Stimulated activated CD8-positive, alpha-beta memory T cell treated with anti-CD3 and anti-CD28 coated beads, Interleukin-7, amount 100 ng/mL, for 4 hours (primary cell): ENCODE data around the gene LY6G5B.

Experiments used
- DNase-seq, 2 donors: peaks; one replicate each; pipeline ENCODE4 v3.0.0-alpha.2; 2020; ENCODE audit warnings: low read depth in 2 of 2

Gene LY6G5B

DNA sequence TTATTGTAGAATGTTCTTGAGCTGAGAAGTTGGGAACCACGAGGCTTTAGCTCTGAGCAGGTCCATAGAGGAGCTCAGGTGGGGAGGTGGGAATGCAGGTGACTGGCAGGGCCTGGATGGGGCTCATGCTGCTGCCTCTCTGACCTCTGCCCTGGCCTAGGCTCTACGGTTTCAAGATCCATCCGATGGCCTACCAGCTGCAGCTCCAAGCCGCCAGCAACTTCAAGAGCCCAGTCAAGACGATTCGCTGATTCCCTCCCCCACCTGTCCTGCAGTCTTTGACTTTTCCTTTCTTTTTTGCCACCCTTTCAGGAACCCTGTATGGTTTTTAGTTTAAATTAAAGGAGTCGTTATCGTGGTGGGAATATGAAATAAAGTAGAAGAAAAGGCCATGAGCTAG lies at the start of gene LY6G5B:
Gene LY6G5B (plus strand): TSS at position 301 of the 400 bp plus-strand sequence. CDS start 975 bp downstream, outside the sequence.
- DNase-seq = no peak

DNA sequence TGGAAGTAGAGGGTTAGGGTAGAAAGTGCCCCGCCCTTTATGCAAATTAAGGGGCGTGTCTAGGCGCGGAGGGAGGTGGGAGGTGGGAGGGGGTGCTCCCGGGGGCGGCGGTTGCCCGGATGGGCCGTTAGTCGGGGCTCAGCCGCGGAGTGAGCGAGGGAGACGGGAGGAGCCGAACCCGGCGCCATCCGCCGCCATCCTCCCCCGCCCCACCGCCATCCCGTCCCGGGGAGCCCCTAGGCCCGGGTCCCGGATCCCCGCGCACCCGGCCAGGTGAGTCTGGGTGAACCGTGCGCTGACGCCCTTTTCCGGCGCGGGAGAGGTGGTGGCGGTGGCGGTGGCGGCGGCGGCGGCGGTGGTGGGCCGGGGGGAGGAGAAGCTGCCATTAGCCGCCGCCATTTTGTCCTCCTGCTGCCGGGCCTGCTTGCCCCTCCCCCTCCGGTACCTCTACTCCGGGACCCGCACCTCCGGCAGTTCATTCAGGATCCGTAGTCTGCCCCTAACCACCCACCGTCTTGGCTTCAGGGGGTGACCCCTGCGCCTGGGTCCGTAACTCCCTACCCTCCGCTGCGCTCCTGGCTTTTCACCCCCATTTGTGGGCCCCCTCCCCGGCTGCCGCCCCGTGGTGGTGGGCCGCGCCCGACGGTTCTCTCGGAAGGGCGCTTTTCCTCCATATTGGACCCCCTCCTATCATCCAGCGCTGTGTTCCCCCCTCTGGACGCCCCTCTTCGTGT lies 49.0 kb upstream of the LY6G5B start, which contains the start of gene PRRC2A:
Gene PRRC2A (plus strand): TSS at position 130 of the 734 bp plus-strand sequence. CDS start 2,075 bp downstream, outside the sequence.
- no peak for DNase-seq

DNA sequence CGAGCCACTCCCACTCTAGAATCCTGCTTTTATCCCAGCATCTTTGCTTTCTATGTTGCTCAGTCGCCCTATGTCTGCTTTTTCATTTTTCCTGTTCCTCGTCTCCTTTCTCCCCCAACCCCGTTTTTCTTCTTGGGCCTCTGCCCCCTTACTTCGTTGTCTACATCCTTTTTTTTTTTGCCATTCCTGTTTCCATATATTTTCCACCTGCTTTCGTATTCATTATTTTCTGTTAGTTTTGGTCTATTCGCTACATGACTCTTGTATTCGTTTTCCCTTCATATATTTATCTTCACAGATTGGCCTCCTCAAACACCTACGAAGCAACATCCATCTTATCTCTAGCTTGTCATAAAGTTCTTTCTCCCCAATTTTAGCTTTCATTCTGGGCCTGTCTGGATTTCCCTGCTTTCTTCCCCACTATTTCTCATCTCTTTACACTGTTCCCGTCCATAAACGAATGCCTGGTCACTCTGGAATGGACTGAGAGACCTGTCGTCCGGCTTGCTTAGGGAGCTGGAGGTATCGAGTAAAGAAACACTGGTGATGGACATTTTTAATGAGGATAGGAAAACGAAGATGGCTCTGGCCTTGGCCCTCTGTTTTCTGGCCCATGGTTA lies 48.3 kb upstream of the LY6G5B start:
- no peak for DNase-seq

DNA sequence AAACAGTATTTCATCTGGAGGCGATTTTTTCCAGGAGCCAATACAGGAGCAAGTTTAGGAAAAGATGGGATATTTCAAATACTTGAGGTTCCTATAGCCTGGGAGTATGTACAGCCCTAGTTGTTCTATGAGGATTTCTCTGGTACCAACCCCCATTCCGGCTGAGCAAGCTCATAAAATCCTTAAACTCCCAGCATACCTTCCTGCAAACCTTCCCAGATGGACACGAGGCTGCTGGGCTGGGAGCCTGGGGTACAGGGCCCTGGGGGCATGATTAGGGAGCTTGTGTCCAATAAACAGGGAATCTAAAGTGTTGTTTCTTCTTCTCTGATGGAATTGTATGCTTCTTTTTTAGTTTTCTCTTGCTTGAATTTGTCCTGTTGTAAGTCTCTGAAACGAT lies 47.8 kb upstream of the LY6G5B start:
- no peak for DNase-seq

DNA sequence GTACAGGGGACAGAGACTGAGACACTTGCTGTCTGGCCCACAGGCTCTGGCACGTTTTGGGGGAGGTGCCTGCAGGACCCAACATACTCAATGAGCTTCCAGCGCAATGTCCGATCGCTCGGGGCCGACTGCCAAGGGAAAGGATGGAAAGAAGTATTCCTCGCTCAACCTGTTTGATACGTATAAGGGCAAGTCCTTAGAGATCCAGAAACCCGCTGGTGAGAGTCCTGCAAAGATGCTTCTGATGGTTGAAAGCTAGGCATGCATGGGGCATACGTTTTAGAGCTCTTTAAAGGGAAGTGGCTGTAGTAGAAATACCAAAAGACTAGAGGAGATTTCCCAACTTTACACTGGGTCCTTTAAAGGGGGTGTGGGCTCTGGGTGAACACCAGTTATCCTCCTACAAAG lies 47.1 kb upstream of the LY6G5B start:
- no peak for DNase-seq

DNA sequence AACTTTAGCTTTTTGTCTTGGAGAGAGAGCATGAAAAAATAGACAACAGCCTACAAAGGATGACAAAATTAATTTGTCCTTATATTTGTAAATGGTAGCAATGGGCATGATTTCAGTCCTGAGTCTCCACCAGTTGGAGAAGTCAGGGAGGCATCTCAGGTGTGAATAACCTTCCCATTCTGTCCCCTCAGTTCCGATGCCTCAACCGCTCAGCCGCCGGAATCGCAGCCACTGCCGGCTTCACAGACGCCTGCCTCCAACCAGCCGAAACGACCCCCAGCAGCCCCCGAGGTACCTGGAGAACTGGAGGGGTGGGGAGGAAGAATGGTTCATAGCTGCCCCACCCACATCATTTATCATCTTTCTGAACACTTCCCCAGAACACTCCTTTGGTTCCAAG lies 45.7 kb upstream of the LY6G5B start:
- DNase-seq = no peak

GRCh38 chr6:31626952-31627351 lies 42.8 kb upstream of the LY6G5B start:
- no peak for DNase-seq

DNA sequence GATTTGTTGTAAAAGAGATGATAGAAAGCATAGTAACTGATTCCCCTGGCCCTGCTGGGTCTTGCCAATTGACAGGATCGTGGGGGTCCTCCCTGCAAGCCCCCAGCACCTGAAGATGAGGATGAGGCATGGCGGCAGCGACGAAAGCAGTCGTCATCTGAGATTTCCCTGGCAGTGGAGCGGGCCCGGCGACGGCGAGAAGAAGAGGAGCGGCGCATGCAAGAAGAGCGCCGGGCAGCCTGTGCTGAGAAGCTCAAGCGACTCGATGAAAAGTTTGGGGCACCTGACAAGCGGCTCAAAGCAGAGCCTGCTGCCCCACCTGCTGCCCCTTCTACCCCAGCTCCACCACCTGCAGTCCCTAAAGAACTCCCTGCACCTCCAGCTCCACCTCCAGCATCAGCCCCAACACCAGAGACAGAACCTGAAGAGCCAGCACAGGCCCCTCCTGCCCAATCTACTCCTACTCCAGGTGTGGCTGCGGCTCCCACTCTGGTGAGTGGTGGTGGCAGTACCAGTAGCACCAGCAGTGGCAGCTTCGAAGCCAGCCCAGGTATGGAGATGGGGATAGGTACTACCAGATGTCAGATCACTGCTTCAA lies 42.0 kb upstream of the LY6G5B start:
- DNase-seq = no peak

- no peak for DNase-seq
Observed at GRCh38 chr6:31629014-31629413, 40.8 kb upstream of the LY6G5B start.

- DNase-seq = no peak
Observed at GRCh38 chr6:31630177-31630934, 39.4 kb upstream of the LY6G5B start.

DNA sequence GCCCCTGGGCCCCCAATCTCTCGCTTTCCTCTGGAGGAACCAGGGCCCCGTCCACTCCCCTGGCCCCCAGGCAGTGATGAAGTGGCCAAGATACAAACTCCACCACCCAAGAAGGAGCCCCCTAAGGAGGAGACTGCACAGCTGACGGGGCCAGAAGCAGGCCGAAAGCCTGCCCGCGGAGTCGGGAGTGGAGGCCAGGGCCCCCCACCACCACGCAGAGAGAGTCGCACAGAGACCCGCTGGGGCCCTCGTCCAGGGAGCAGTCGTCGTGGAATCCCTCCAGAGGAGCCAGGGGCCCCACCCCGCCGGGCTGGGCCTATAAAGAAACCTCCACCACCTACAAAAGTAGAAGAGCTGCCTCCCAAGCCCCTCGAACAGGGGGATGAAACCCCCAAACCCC lies 38.6 kb upstream of the LY6G5B start:
- no peak for DNase-seq

- no peak for DNase-seq
Observed at GRCh38 chr6:31631681-31632278, 38.0 kb upstream of the LY6G5B start.

GRCh38 chr6:31632279-31632946 lies 37.4 kb upstream of the LY6G5B start:
- DNase-seq = no peak

GRCh38 chr6:31633447-31633846 lies 36.3 kb upstream of the LY6G5B start:
- DNase-seq = no peak

- DNase-seq = no peak
Observed at GRCh38 chr6:31634131-31634530, 35.6 kb upstream of the LY6G5B start.

GRCh38 chr6:31634969-31635575 lies 34.7 kb upstream of the LY6G5B start:
- DNase-seq = no peak

DNA sequence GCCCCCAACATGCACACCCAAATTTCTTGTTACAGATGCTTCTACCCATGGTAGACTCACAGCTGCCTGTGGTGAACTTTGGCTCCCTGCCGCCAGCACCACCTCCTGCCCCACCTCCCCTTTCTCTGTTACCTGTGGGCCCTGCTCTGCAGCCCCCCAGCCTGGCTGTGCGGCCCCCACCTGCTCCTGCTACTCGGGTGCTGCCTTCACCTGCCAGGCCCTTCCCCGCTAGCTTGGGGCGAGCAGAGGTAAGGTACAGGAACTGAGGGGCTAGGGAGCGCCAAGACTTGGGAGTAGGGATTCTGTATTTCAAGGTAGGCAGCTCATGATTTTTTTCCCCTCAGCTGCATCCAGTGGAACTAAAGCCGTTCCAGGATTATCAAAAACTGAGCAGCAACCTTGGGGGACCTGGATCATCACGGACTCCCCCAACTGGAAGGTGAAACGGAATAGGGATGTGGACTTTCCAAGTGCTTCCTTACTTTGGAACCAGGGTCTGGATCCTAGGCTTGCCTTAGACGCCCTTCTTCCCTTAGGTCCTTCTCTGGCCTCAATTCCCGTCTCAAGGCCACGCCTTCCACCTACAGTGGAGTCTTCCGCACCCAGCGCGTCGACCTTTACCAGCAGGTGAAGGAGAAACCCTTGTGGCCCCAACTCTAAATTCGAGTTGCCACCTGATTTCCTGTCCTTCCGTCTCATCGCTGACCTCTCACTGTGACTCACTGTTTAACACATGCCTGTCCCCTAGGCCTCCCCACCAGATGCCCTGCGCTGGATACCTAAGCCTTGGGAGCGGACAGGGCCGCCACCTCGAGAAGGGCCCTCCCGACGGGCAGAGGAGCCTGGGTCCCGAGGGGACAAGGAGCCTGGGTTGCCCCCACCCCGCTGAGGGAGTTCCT lies 32.8 kb upstream of the LY6G5B start:
- DNase-seq = no peak

- no peak for DNase-seq
Observed at GRCh38 chr6:31639043-31639442, 30.7 kb upstream of the LY6G5B start.

- DNase-seq = no peak
Observed at GRCh38 chr6:31639449-31639861, 30.3 kb upstream of the LY6G5B start.

- DNase-seq = no peak
Observed at GRCh38 chr6:31640612-31641011, 29.2 kb upstream of the LY6G5B start.
